HCT116 (cell line): ENCODE measurements around the gene PDZD8.

Experiments used
- CTCF ChIP-seq, 3 experiments: fragments of 200-600 bp in 1 of 3; sonication (generic) in 1 of 3; IDR thresholded peaks in 2 of 3; conservative IDR thresholded peaks in 1 of 3; 2 replicates each; pipeline ENCODE4 v1.5.1; 2012 to 2017; ENCODE audit warnings: low read depth in 2 of 3, low read length in 2 of 3, antibody characterized with exemption in 1 of 3, borderline replicate concordance in 1 of 3, control low read depth in 1 of 3, mild to moderate bottlenecking in 1 of 3, mixed read lengths in 1 of 3, mixed run types in 1 of 3, moderate library complexity in 1 of 3; ENCODE audit not compliant: insufficient read depth in 1 of 3
- POLR2A ChIP-seq: IDR thresholded peaks from 2 replicates; pipeline ENCODE4 v1.7.0; 2011; ENCODE audit warnings: borderline replicate concordance; ENCODE audit not compliant: insufficient read depth, insufficient read length; ENCODE audit errors: extremely low read depth

- no peak for TF ChIP-seq CTCF (IDR thresholded peaks at IDR 0.05 in 2 of 3, conservative IDR thresholded peaks at IDR 0.05 in 1 of 3; ENCODE audit: borderline replicate concordance in 1 of 3, insufficient read depth in 1 of 3, low read depth in 2 of 3, low read length in 2 of 3)
- TF ChIP-seq POLR2A = no peak
Measured at GRCh38 chr10:117346574-117346973, 28.7 kb downstream of the PDZD8 start.
